A549 treated with AZD9567 at 1 μM for 4 hours (cell line): Measurements from ENCODE around the gene KICS2. TPM values are rescaled to one million over a fixed set of nuclear protein-coding genes. Genes with fewer than 3 reads are reported as not detected.

Source experiments
- total RNA-seq: library from RNA; stranded (reverse); fragments of 200-300 nt; extraction: Qiagen RNA extraction; gene quantifications from 5 replicates; pipeline ENCODE4 v1.2.3, GENCODE V29; 2022; ENCODE audit not compliant: insufficient read depth

Gene KICS2
- total RNA-seq = 8.0 to 8.8 TPM (median 8.1 TPM) in 5 replicates

DNA sequence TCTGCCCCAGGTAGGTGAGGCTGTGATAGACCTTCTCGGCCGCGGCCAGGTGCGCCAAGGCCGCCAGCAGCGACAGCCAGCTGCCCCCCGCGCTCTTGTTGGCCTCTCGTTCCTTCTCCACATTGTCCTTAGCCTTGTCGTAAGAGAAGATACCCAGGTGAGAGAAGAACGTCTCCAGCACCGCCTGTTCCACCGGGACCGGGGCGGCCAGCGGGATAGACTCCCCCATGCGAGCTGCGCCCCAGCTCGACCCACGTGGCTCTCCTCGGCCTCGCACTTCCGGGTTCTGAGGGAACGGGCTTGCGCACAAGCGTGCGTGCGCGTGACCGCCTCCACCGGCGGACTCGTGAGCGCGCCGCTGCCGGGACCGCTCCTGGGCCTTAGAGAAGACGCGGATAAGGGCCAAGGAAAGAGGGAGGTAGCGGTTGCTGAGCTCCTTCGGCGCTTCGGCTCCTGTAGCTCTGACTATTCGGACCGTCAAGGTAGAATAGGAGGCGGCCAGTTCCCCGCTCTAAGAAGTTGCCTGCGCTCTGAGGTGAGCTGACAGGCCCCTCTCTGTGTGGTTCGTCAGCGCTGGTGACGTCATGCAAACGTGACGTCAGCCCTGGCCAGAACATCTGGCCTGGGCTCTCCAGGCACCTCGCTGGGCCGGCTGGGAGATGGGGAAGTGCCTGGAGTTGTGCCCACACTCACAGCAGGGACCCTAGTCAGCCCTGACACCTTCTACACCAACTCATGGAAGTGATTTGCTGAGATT is at the start of gene KICS2:
Gene KICS2, minus strand, starts transcription at position 288 of the 757 bp plus-strand sequence. Its CDS starts 59 bp downstream, at position 229.

Other genes with a start within 250 kb of the KICS2 start
- gene C12orf56, start 168.5 kb upstream of the KICS2 start, total RNA-seq = 0.07 TPM in 1 of 5 replicates, not detected in the others
- 40.4 to 45.8 TPM (median 43.4 TPM) in 5 replicates for gene XPOT, start 182.1 kb upstream of the KICS2 start, total RNA-seq
- 20.3 to 24.6 TPM (median 23.5 TPM) in 5 replicates for gene TBK1, start 229.8 kb upstream of the KICS2 start, total RNA-seq